IMR-90 (cell line): ENCODE measurements around the gene EDEM3. TPM values are rescaled to one million over a fixed set of nuclear protein-coding genes. Genes with fewer than 3 reads are reported as not detected.

ENCODE experiments used
- ATAC-seq: fragments of 200-7000 bp; cut with Tn5 transposase; 2 replicates; pipeline ENCODE4 v1.9.1; 2020; ENCODE audit warnings: low read depth, mild to moderate bottlenecking, moderate library complexity
- BruUV-seq: library from RNA; stranded (reverse); fragments of 400-500 nt; replicated peaks from 2 replicates; lab custom pipeline; 2021; lab: Mats Ljungman, UMichigan
- CTCF ChIA-PET: fragments of 300-600 bp; formaldehyde crosslinking; extraction: SDS; loops from one replicate; lab custom pipeline; 2021; ENCODE audit warnings: antibody characterized with exemption; lab: Yijun Ruan, JAX
- POLR2A ChIA-PET: fragments of 300-600 bp; sonication (Branson Sonifier 250); formaldehyde crosslinking; loops from one replicate; lab custom pipeline; 2022; ENCODE audit warnings: antibody characterized with exemption; ENCODE audit not compliant: unreplicated experiment; lab: Charles Lee
- DNase-seq: peaks from one replicate; pipeline ENCODE4 v3.0.0; 2013
- H2AFZ ChIP-seq: replicated peaks from 2 replicates; pipeline ENCODE3; 2013; ENCODE audit warnings: low read length, mild to moderate bottlenecking; ENCODE audit not compliant: poor library complexity
- H2AK5ac ChIP-seq: 2 replicates; pipeline ENCODE4 v1.6.1; 2013; ENCODE audit warnings: low read depth, low read length, inconsistent platforms
- H2AK9ac ChIP-seq: replicated peaks from 2 replicates; pipeline ENCODE3; 2013; ENCODE audit warnings: mild to moderate bottlenecking, low read depth, low read length, moderate library complexity; ENCODE audit not compliant: poor library complexity
- H2BK120ac ChIP-seq: 2 replicates; pipeline ENCODE4 v1.6.1; 2013; ENCODE audit warnings: low read depth, low read length, inconsistent platforms
- H2BK15ac ChIP-seq: 3 replicates; pipeline ENCODE4 v1.6.1; 2013; ENCODE audit warnings: low read depth, low read length, inconsistent platforms
- H2BK20ac ChIP-seq: 2 replicates; pipeline ENCODE4 v1.6.1; 2013; ENCODE audit warnings: low read depth, mild to moderate bottlenecking, inconsistent platforms, low read length, moderate library complexity
- H2BK5ac ChIP-seq: 2 replicates; pipeline ENCODE4 v1.6.1; 2013; ENCODE audit warnings: mild to moderate bottlenecking, low read depth, low read length, inconsistent platforms; ENCODE audit not compliant: poor library complexity, severe bottlenecking
- H3K14ac ChIP-seq: replicated peaks from 2 replicates; pipeline ENCODE4 v1.6.1; 2013; ENCODE audit warnings: low read depth, low read length, inconsistent platforms
- H3K18ac ChIP-seq: 2 replicates; pipeline ENCODE4 v1.6.1; 2013; ENCODE audit warnings: low read depth, low read length, control low read depth
- H3K23ac ChIP-seq: 2 replicates; pipeline ENCODE4 v1.6.1; 2013; ENCODE audit warnings: low read depth, low read length, inconsistent platforms
- H3K27ac ChIP-seq: 2 replicates; pipeline ENCODE4 v1.5.1; 2013; ENCODE audit warnings: mild to moderate bottlenecking, control low read depth, low read length; ENCODE audit not compliant: insufficient read depth
- H3K27me3 ChIP-seq: 2 replicates; pipeline ENCODE4 v1.6.1; 2013; ENCODE audit warnings: low read length; ENCODE audit not compliant: control insufficient read depth, insufficient read depth
- H3K36me3 ChIP-seq: 2 replicates; pipeline ENCODE4 v1.6.1; 2013; ENCODE audit warnings: low read length, mixed read lengths; ENCODE audit not compliant: control insufficient read depth, insufficient read depth
- H3K4ac ChIP-seq: 2 replicates; pipeline ENCODE4 v1.6.1; 2013; ENCODE audit warnings: low read depth, low read length, inconsistent platforms
- H3K4me1 ChIP-seq: 2 replicates; pipeline ENCODE4 v1.6.1; 2013; ENCODE audit warnings: low read length, mixed read lengths; ENCODE audit not compliant: control insufficient read depth, insufficient read depth
- H3K4me2 ChIP-seq: 2 replicates; pipeline ENCODE4 v1.6.1; 2013; ENCODE audit warnings: low read depth, mild to moderate bottlenecking, control low read depth, low read length, moderate library complexity
- H3K4me3 ChIP-seq: 2 replicates; pipeline ENCODE4 v1.5.1; 2013; ENCODE audit warnings: low read depth, mild to moderate bottlenecking, control low read depth, low read length, moderate library complexity; ENCODE audit not compliant: insufficient read depth
- H3K56ac ChIP-seq: 2 replicates; pipeline ENCODE4 v1.6.1; 2013; ENCODE audit warnings: low read length, inconsistent platforms; ENCODE audit not compliant: insufficient read depth; ENCODE audit errors: extremely low read depth
- H3K79me1 ChIP-seq, 2 experiments: 2 replicates each; pipeline ENCODE4 v1.6.1; 2013; ENCODE audit warnings: low read length in 2 of 2, inconsistent platforms in 1 of 2, low read depth in 1 of 2
- H3K9ac ChIP-seq: 2 replicates; pipeline ENCODE4 v1.6.1; 2013; ENCODE audit warnings: low read depth, low read length, control low read depth
- H3K9me1 ChIP-seq: 2 replicates; pipeline ENCODE4 v1.6.1; 2013; ENCODE audit warnings: low read length, inconsistent platforms; ENCODE audit not compliant: insufficient read depth
- H3K9me3 ChIP-seq: 2 replicates; pipeline ENCODE4 v1.6.1; 2013; ENCODE audit warnings: low read length; ENCODE audit not compliant: control insufficient read depth, insufficient read depth
- H4K20me1 ChIP-seq: 2 replicates; pipeline ENCODE4 v1.6.1; 2013; ENCODE audit warnings: low read length, inconsistent platforms; ENCODE audit not compliant: insufficient read depth
- H4K5ac ChIP-seq: 2 replicates; pipeline ENCODE4 v1.6.1; 2013; ENCODE audit warnings: mild to moderate bottlenecking, low read depth, low read length, control low read depth
- H4K8ac ChIP-seq, 2 experiments: 2 replicates each; pipeline ENCODE4 v1.6.1; 2013; ENCODE audit warnings: low read depth in 2 of 2, low read length in 2 of 2, control low read depth in 1 of 2, inconsistent platforms in 1 of 2
- H4K91ac ChIP-seq: 2 replicates; pipeline ENCODE4 v1.6.1; 2013; ENCODE audit warnings: low read depth, low read length, inconsistent platforms; ENCODE audit not compliant: insufficient read depth
- BHLHE40 ChIP-seq: fragments of 150-350 bp; IDR thresholded peaks from 2 replicates; pipeline ENCODE4 v1.6.1; 2016; ENCODE audit warnings: mild to moderate bottlenecking, low read depth, low read length
- CEBPB ChIP-seq: IDR thresholded peaks from 2 replicates; pipeline ENCODE4 v1.6.1; 2012; ENCODE audit warnings: low read depth, low read length, improper control_type of control experiment
- CHD1 ChIP-seq: IDR thresholded peaks from 2 replicates; pipeline ENCODE4 v1.6.1; 2012; ENCODE audit warnings: low read depth, low read length, improper control_type of control experiment
- CTCF ChIP-seq: conservative IDR thresholded peaks from 2 replicates; pipeline ENCODE4 v1.5.1; 2012; ENCODE audit warnings: mild to moderate bottlenecking, low read depth, low read length, improper control_type of control experiment
- ELK1 ChIP-seq: fragments of 150-350 bp; IDR thresholded peaks from 2 replicates; pipeline ENCODE4 v1.6.1; 2016; ENCODE audit warnings: low read depth, mild to moderate bottlenecking, low read length, moderate library complexity, borderline replicate concordance
- FOS ChIP-seq: fragments of 150-350 bp; IDR thresholded peaks from 2 replicates; pipeline ENCODE4 v1.6.1; 2016; ENCODE audit warnings: low read depth, low read length
- MAFK ChIP-seq: IDR thresholded peaks from 2 replicates; pipeline ENCODE4 v1.6.1; 2012; ENCODE audit warnings: low read depth, low read length, improper control_type of control experiment
- MAZ ChIP-seq: IDR thresholded peaks from 2 replicates; pipeline ENCODE4 v1.6.1; 2012; ENCODE audit warnings: low read depth, mild to moderate bottlenecking, low read length, improper control_type of control experiment, moderate library complexity, borderline replicate concordance
- MXI1 ChIP-seq: IDR thresholded peaks from 2 replicates; pipeline ENCODE4 v1.6.1; 2012; ENCODE audit warnings: low read depth, mild to moderate bottlenecking, low read length, moderate library complexity, borderline replicate concordance
- NFE2L2 ChIP-seq: fragments of 150-350 bp; IDR thresholded peaks from 2 replicates; pipeline ENCODE4 v1.6.1; 2016; ENCODE audit warnings: low read depth, mild to moderate bottlenecking, low read length
- POLR2A ChIP-seq: IDR thresholded peaks from 2 replicates; pipeline ENCODE4 v1.6.1; 2012; ENCODE audit warnings: mild to moderate bottlenecking, low read depth, low read length
- RAD21 ChIP-seq: IDR thresholded peaks from 2 replicates; pipeline ENCODE4 v1.6.1; 2012; ENCODE audit warnings: low read length, improper control_type of control experiment
- RCOR1 ChIP-seq: IDR thresholded peaks from 2 replicates; pipeline ENCODE4 v1.6.1; 2012; ENCODE audit warnings: mild to moderate bottlenecking, low read length, improper control_type of control experiment; ENCODE audit not compliant: insufficient replicate concordance
- RFX5 ChIP-seq: IDR thresholded peaks from 2 replicates; pipeline ENCODE4 v1.8.0; 2012; ENCODE audit warnings: low read depth, mild to moderate bottlenecking, low read length, moderate library complexity
- SMC3 ChIP-seq: fragments of 150-350 bp; IDR thresholded peaks from 2 replicates; pipeline ENCODE4 v1.6.1; 2016; ENCODE audit warnings: low read depth, mild to moderate bottlenecking, antibody characterized with exemption, low read length, moderate library complexity
- USF2 ChIP-seq: fragments of 150-350 bp; IDR thresholded peaks from 2 replicates; pipeline ENCODE4 v1.6.1; 2017; ENCODE audit warnings: mild to moderate bottlenecking, antibody characterized with exemption, low read length, low read depth
- WGBS, 2 experiments: methylation state at CpG; one replicate each; pipeline versions ENCODE4 v1.1.5 to v1.1.7; 2013; ENCODE audit warnings: missing lambda C conversion rate in 2 of 2; ENCODE audit not compliant: insufficient read length in 1 of 2; ENCODE audit errors: extremely low coverage in 2 of 2; 5-methylcytosine and 5-hydroxymethylcytosine counted together
- dilution Hi-C: fragments of 300-500 bp; cut with HindIII; formaldehyde crosslinking; loops from one replicate; pipeline ENCODE4 v1.14.3; 2018; ENCODE audit warnings: low sequenced_read_pairs; ENCODE audit not compliant: unreplicated experiment
- in situ Hi-C: fragments of 300-500 bp; cut with MboI; formaldehyde crosslinking; loops from 3 replicates; pipeline ENCODE4 v1.14.3; 2019; ENCODE audit warnings: low sequenced_read_pairs, inconsistent platforms, mixed read lengths
- intact Hi-C: fragments of 100-400 bp; cut with micrococcal nuclease; formaldehyde crosslinking; loops from 2 replicates; pipeline ENCODE4 v1.10.0; 2022
- polyA plus RNA-seq, 3 experiments: library from polyadenylated mRNA; depleted of rRNA; stranded (reverse); fragments of >200 nt; gene quantifications; 2 replicates each; pipeline ENCODE4 v1.2.3, GENCODE V29; 2012; ENCODE audit warnings: low replicate concordance in 1 of 3
- total RNA-seq: library from RNA; depleted of rRNA; stranded (reverse); fragments of >200 nt; gene quantifications from 2 replicates; pipeline ENCODE4 v1.2.3, GENCODE V29; 2012

The EDEM3 gene
- total and polyA plus RNA-seq, 2 of the 4 experiments (the other 2 are of a cell fraction), result 17.5 to 29.9 TPM

- WGBS, 2 experiments, result no CpG with 5 or more reads among the region's 1 CpG
Observed at GRCh38 chr1:184803180-184803492, 48.5 kb upstream of the EDEM3 start.

More at GRCh38 chr1:184803180-184803492, 48.5 kb upstream of the EDEM3 start:
- H3K14ac ChIP-seq, result 0 out of 2 replicates have a peak overlapping the region, but pooled peaks have one; percentile 46
- H3K79me1 ChIP-seq, result no peaks in the 10 kb centered on the region
- H3K4me1 ChIP-seq, result peaks cover 7% of the 10 kb centered on the region
- no TSS peak for BruUV-seq
- peak; percentile 61 for DNase-seq
- H2BK120ac ChIP-seq, result no peak overlapping the region
- H2AK5ac ChIP-seq, result no peak overlapping the region; the same call in 1 of the 2 replicates
- ATAC-seq, result peak; percentile 10
- no peak overlapping the region for H2BK20ac ChIP-seq
- H2AK9ac ChIP-seq, result no peak overlapping the region
- H2AFZ ChIP-seq, result no peak overlapping the region
- H3K27ac ChIP-seq, result peak overlapping the region; percentile 59; the same call in 1 of the 2 replicates
- H3K4me3 ChIP-seq, result no peak overlapping the region
- H4K8ac ChIP-seq, result 0 out of 4 replicates have a peak overlapping the region, but pooled peaks of 1 of the 2 experiments have one; percentile 17
- dilution Hi-C loops, result loop anchor here (25.0 kb wide), 1 partner anchor 184 kb away; no protein-coding TSS in a partner anchor
- POLR2A ChIA-PET, result no interaction called here
- H2BK15ac ChIP-seq, result no peak overlapping the region
- H3K36me3 ChIP-seq, result peaks cover 1% of the 10 kb centered on the region; the same call in 1 of the 2 replicates
- CTCF ChIA-PET, result interaction anchor here (1.1 kb wide), 1 partner anchor 179 kb away, joined by 3 read pairs; no protein-coding TSS in a partner anchor
- no peak overlapping the region for H3K56ac ChIP-seq
- no peaks in the 10 kb centered on the region for H3K27me3 ChIP-seq
- no peak overlapping the region for H3K9ac ChIP-seq
- H3K23ac ChIP-seq, result 0 out of 2 replicates have a peak overlapping the region, but pooled peaks have one; percentile 25
- H3K18ac ChIP-seq, result no peak overlapping the region
- no peak overlapping the region for H4K5ac ChIP-seq
- H4K91ac ChIP-seq, result no peak overlapping the region
- intact Hi-C loops, result loop anchor here (10.0 kb wide), 1 partner anchor 872 kb away; no protein-coding TSS in a partner anchor
- H3K9me3 ChIP-seq, result no peaks in the 10 kb centered on the region
- no peak overlapping the region for H2BK5ac ChIP-seq
- in situ Hi-C loops, result loop anchor here (10.0 to 25.0 kb wide), 2 partner anchors 362 to 884 kb away; no protein-coding TSS in a partner anchor
- H3K4me2 ChIP-seq, result no peak overlapping the region
- no peak overlapping the region for H3K4ac ChIP-seq
- peaks cover 14% of the 10 kb centered on the region for H3K9me1 ChIP-seq
- TF ChIP-seq USF2 (no peak), BHLHE40 (no peak), CTCF (no peak), MAZ (no peak), ELK1 (no peak), MAFK (no peak), SMC3 (no peak), CEBPB (no peak), RAD21 (no peak), MXI1 (no peak), RFX5 (no peak), FOS (no peak), CHD1 (no peak), RCOR1 (no peak), POLR2A (no peak), NFE2L2 (no peak)
- H4K20me1 ChIP-seq, result no peaks in the 10 kb centered on the region; the same call in 1 of the 2 replicates
